Measurements from ENCODE around the gene WFS1.

The WFS1 gene

GRCh38 chr4:6287017-6287788 lies 17.6 kb downstream of the WFS1 start:
- no peaks in the 10 kb centered on the region for H3K9me2 ChIP-seq (replicated peaks; ENCODE audit: insufficient read depth, low read length)
- no peak overlapping the region for H3K9ac ChIP-seq (ENCODE audit: low read length)
- H3F3A ChIP-seq (ENCODE audit: insufficient read depth): no peaks in the 10 kb centered on the region
- no peak overlapping the region for H3K4me3 ChIP-seq (ENCODE audit: insufficient read depth, low read length, poor library complexity, severe bottlenecking)
- no peaks in the 10 kb centered on the region for H3K79me2 ChIP-seq (ENCODE audit: insufficient read depth, low read length)
- no peak overlapping the region for H3K27ac ChIP-seq (ENCODE audit: low read depth, low read length)
- TF ChIP-seq CTCF (IDR thresholded peaks at IDR 0.05; ENCODE audit: insufficient read depth, low read length, poor library complexity, severe bottlenecking) (no peak), EZH2phosphoT487 (conservative IDR thresholded peaks at IDR 0.05; ENCODE audit: low read length) (no peak)
- no peak overlapping the region for H2AFZ ChIP-seq (ENCODE audit: low read depth, low read length, severe bottlenecking)
- no peaks in the 10 kb centered on the region for H4K20me1 ChIP-seq (ENCODE audit: low read depth, low read length)
- no peaks in the 10 kb centered on the region for H3K36me3 ChIP-seq (ENCODE audit: low read length)
- no peak overlapping the region for H3K4me2 ChIP-seq (ENCODE audit: low read depth, low read length, poor library complexity, severe bottlenecking)
- no peaks in the 10 kb centered on the region for H3K27me3 ChIP-seq (ENCODE audit: low read length)
- no peaks in the 10 kb centered on the region for H3K9me3 ChIP-seq (ENCODE audit: insufficient read depth, low read length)

GRCh38 chr4:6288342-6288741 lies 18.7 kb downstream of the WFS1 start:
- Histone ChIP-seq H3K9me3 (ENCODE audit: insufficient read depth, low read length) (no peaks in the 10 kb centered on the region), H3K4me2 (ENCODE audit: low read depth, low read length, poor library complexity, severe bottlenecking) (no peak overlapping the region), H3K27ac (ENCODE audit: low read depth, low read length) (no peak overlapping the region), H3K36me3 (ENCODE audit: low read length) (no peaks in the 10 kb centered on the region), H3K27me3 (ENCODE audit: low read length) (no peaks in the 10 kb centered on the region), H3K4me3 (ENCODE audit: insufficient read depth, low read length, poor library complexity, severe bottlenecking) (no peak overlapping the region), H3K9me2 (replicated peaks; ENCODE audit: insufficient read depth, low read length) (no peaks in the 10 kb centered on the region), H3F3A (ENCODE audit: insufficient read depth) (no peaks in the 10 kb centered on the region), H3K79me2 (ENCODE audit: insufficient read depth, low read length) (no peaks in the 10 kb centered on the region), H2AFZ (ENCODE audit: low read depth, low read length, severe bottlenecking) (no peak overlapping the region), H3K9ac (ENCODE audit: low read length) (no peak overlapping the region), H4K20me1 (ENCODE audit: low read depth, low read length) (no peaks in the 10 kb centered on the region)
- TF ChIP-seq EZH2phosphoT487 (conservative IDR thresholded peaks at IDR 0.05; ENCODE audit: low read length) (no peak), CTCF (IDR thresholded peaks at IDR 0.05; ENCODE audit: insufficient read depth, low read length, poor library complexity, severe bottlenecking) (no peak)

- no peak for TF ChIP-seq EZH2phosphoT487 (conservative IDR thresholded peaks at IDR 0.05; ENCODE audit: low read length)
- no peak for TF ChIP-seq CTCF (IDR thresholded peaks at IDR 0.05; ENCODE audit: insufficient read depth, low read length, poor library complexity, severe bottlenecking)
- H3K36me3 ChIP-seq (ENCODE audit: low read length): no peaks in the 10 kb centered on the region
- no peak overlapping the region for H3K4me3 ChIP-seq (ENCODE audit: insufficient read depth, low read length, poor library complexity, severe bottlenecking)
- H3K9me3 ChIP-seq (ENCODE audit: insufficient read depth, low read length): no peaks in the 10 kb centered on the region
- H2AFZ ChIP-seq (ENCODE audit: low read depth, low read length, severe bottlenecking): no peak overlapping the region
- H3K27me3 ChIP-seq (ENCODE audit: low read length): no peaks in the 10 kb centered on the region
- no peaks in the 10 kb centered on the region for H4K20me1 ChIP-seq (ENCODE audit: low read depth, low read length)
- H3K9me2 ChIP-seq (replicated peaks; ENCODE audit: insufficient read depth, low read length): no peaks in the 10 kb centered on the region
- no peak overlapping the region for H3K9ac ChIP-seq (ENCODE audit: low read length)
- H3K79me2 ChIP-seq (ENCODE audit: insufficient read depth, low read length): no peaks in the 10 kb centered on the region
- H3F3A ChIP-seq (ENCODE audit: insufficient read depth): no peaks in the 10 kb centered on the region
- H3K4me2 ChIP-seq (ENCODE audit: low read depth, low read length, poor library complexity, severe bottlenecking): no peak overlapping the region
- no peak overlapping the region for H3K27ac ChIP-seq (ENCODE audit: low read depth, low read length)
Measured at GRCh38 chr4:6288871-6289270, 19.2 kb downstream of the WFS1 start.
